SK-N-MC (cell line): ENCODE results near the gene POLG2.

Experiments used
- EZH2 ChIP-seq: fragments of 200-600 bp; sonication (generic); IDR thresholded peaks from one replicate; pipeline ENCODE4 v1.6.1; 2017; ENCODE audit warnings: antibody characterized with exemption
- FOXP2 ChIP-seq: optimal IDR thresholded peaks from 2 replicates; pipeline ENCODE3; 2011; ENCODE audit warnings: mild to moderate bottlenecking, moderate library complexity; ENCODE audit not compliant: insufficient read depth; ENCODE audit errors: extremely low read length, control extremely low read depth
- POLR2AphosphoS5 ChIP-seq: IDR thresholded peaks from 2 replicates; pipeline ENCODE4 v1.6.1; 2012; ENCODE audit warnings: mild to moderate bottlenecking, low read depth, low read length, borderline replicate concordance

- no peak for TF ChIP-seq EZH2
- TF ChIP-seq POLR2AphosphoS5: no peak; the same call in none of the 2 replicates
- no peak for TF ChIP-seq FOXP2
Observed at GRCh38 chr17:64504769-64505339, 8.0 kb upstream of the POLG2 start.
